GM21390 (cell line): ENCODE measurements around the gene PLCH1.

Experiments
- ATAC-seq: cut with Tn5 transposase; IDR thresholded peaks from one replicate; pipeline ENCODE4 v1.9.1; 2021; ENCODE audit not compliant: unreplicated experiment

The PLCH1 gene, protein sequence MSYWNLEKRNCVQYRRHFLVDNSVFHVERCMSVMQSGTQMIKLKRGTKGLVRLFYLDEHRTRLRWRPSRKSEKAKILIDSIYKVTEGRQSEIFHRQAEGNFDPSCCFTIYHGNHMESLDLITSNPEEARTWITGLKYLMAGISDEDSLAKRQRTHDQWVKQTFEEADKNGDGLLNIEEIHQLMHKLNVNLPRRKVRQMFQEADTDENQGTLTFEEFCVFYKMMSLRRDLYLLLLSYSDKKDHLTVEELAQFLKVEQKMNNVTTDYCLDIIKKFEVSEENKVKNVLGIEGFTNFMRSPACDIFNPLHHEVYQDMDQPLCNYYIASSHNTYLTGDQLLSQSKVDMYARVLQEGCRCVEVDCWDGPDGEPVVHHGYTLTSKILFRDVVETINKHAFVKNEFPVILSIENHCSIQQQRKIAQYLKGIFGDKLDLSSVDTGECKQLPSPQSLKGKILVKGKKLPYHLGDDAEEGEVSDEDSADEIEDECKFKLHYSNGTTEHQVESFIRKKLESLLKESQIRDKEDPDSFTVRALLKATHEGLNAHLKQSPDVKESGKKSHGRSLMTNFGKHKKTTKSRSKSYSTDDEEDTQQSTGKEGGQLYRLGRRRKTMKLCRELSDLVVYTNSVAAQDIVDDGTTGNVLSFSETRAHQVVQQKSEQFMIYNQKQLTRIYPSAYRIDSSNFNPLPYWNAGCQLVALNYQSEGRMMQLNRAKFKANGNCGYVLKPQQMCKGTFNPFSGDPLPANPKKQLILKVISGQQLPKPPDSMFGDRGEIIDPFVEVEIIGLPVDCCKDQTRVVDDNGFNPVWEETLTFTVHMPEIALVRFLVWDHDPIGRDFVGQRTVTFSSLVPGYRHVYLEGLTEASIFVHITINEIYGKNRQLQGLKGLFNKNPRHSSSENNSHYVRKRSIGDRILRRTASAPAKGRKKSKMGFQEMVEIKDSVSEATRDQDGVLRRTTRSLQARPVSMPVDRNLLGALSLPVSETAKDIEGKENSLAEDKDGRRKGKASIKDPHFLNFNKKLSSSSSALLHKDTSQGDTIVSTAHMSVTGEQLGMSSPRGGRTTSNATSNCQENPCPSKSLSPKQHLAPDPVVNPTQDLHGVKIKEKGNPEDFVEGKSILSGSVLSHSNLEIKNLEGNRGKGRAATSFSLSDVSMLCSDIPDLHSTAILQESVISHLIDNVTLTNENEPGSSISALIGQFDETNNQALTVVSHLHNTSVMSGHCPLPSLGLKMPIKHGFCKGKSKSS (N-terminal part only)

DNA sequence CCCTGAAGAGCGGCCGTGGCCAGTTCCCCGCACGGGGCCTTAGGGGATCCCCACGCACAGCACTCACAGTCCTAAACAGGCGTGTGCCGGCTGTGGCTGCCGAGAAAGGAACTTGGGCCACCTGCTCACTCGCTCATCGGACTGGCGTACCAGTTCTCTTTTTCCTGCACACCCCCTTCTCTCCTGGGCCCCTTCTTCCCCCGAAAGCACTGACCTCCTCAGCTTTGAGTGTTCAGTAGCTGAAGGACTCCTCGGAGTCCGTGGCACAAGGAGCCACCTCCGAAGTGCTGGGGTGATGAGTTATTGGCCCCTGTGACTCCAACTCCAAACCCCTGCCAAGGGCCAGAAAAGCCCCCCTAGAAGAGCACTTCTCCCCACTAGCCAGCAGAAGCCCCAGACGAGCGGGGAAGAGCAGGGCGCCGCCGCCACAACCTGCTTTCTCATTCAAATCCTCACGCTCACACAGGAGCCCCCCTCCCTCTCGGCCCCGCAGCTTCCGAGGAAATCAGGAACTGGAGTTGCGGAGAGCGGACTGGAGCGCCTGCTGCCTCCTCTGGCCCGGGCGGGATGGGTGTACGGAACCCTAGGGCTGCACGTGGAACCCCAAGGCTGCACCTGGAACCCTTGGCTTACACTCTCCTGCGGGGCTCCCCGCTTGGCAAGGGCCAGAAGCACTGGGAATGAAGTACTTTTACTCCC is at the start of gene PLCH1:
PLCH1 (minus strand) TSS at position 446 of the 699 bp plus-strand sequence. CDS start 40,847 bp downstream, outside the sequence.
- peak; percentile 49 for ATAC-seq

DNA sequence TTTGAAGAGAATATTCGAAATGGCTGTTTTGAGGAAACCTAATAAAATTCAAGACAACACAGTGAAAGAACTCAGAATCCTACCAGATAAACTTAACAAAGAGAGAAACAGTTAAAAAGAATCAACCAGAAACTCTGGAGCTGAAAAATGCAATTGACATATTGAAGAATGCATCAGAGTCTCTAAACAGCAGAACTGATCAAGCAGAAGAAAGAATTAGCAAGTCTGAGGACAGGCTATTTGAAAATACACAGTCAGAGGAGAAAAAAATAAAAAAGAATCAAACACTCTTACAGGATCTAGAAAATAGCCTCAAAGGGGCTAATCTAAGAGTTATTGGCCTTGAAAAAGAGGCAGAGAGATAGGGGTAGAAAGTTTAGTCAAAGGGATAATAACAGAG is 47.7 kb upstream of the PLCH1 start:
- ATAC-seq: no peak

DNA sequence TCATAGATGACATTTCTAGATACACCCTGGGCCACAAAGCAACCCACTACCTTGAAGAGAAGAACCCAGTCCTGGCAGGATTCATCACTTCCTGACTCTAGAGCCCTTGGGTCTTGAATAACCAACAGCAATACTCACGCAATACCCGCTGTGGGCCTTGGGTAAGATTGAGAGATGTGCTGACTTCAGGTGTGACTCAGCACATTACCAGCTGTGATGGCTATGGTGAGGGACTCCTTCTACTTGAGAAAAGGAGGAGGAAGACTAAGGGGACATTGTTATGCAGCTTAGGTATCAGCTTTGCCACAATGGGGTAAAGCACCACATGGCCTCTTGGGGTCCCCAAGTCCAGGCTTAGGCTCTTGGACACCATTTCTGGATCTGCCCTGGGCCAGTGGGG is 46.3 kb upstream of the PLCH1 start:
- no peak for ATAC-seq

DNA sequence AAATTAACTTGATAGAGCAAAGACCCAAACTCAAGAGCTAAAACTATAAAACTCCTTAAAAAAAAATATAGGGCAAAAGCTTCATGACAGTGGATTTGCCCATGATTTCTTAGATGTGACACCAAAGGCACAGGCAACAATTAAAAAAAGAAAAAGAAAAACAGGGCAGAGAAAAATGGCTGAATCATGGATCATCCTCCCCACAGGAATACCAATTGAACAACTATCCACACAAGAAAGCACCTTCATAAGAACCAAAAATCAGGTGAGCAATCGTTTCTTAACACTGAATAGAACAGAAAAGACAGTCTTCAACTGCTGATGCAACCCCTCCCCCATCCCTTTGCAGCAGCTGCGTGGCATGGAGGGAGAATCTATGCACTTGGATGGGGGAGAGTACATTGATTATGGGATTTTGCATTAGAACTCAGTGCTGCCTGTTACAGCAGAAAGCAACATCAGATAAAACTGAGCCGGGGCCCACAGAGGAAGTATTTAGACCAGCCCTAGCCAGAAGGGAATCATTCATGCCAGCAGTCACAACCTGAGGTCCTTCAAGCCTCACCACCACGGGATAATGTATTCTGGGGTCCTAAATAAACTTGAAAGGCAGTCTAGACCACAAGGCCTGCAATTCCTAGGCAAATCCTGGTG is 45.5 kb upstream of the PLCH1 start:
- ATAC-seq: no peak

DNA sequence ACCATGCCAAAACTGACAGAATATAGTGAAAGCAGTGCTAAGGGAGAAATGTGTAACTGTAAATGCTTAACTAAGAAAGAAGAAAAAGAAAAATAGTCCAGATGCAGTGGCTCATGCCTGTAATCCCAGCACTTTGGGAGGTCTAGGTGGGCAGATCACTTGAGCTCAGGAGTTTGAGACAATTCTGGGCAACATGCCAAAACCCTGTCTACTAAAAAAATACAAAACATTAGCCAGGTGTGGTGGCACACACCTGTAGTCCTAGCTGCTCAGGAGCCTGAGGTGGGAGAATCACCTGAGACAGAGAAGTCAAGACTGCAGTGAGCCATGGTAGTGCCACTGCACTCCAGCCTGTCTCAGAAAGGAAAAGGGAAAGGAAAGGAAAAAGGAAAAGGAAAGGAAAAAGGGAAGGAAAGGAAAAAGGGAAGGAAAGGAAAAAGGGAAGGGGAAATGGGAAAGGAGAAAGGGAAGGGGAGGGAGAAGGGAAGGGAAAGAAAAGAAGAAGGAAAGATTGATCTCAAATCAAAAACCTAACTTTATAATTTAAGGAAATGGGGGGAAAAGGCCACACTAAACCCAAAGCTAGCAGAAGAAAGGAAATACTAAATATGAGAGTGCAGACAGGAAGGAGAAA is 40.9 kb upstream of the PLCH1 start:
- ATAC-seq: no peak

DNA sequence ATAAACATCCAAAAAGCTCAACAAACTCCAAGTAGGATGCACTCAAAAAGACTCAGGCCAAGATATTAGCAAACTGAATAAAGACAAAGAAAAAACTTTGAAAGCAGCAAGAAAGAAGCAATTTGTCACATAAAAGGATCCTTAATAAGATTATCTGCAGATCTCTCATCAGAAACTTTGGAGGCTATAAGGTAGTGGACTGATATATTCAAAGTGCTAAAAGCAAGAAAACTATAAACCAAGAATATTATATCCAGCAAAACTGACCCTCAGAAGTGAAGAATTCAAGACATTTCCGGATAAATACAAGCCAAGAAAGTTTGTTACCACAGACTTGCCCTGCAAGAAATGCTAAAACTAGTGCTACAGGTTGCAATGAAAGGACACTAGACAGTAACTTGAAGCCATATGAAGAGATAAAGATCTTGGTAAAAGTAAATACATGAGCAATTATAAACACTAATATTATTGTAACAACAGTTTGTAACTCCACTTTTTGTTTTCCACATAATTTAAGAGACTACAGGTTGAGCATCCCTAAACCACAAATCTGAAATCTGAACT is 37.6 kb upstream of the PLCH1 start:
- ATAC-seq: no peak

DNA sequence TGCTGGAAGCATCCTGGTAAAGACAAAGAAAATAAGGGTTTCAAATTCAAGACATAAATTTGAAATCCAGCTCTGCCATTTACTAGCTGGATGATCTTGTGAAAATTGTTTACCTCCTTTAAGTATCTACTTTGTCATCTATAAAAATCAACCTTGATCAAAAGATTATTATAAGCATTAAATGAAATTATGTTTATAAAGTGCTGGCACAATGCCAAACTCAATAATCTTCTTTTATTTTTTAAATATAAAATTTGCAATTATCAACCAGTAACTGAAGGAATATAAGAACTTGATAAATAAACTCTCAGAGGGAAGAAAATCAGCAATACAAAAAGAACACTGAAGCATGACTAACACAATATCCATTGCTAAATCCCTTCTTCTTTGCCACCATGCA is 35.4 kb upstream of the PLCH1 start:
- ATAC-seq: no peak

DNA sequence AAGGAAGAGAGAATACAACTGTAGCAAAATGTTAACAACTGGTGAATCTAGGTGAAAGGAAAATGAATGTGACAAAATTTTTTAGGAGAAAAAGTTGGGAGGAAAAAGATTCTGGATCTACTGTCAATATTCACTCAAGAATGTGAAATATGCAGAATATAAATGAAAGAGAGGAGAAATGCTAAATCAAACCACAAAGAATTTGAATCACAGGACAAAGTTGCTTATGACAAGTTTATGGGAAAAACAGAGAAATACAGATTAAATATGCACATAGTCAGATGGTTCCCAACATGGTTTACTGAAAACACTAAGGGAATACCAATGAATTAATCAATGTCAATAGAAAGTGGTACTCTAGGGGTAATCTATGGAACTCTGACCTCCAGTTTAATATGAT is 33.6 kb upstream of the PLCH1 start:
- ATAC-seq: no peak

DNA sequence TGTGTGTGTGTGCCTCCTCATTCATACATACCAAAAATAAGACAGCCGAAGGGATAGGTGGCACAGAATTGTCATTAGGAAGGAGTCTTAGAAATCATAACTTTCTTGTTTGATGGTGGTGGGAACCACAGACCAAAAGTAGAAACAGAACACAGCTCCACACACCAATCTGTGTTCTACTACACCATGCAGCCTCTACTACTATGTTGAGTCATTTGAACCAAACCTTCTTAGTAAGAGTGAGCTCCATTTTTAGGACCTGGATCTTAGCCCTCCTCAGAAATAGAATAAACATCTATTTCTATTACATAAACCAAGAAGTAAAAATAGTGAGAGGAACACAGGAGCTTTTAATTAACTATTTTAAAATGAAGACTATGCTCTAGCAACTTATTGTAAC is 27.9 kb upstream of the PLCH1 start:
- no peak for ATAC-seq

DNA sequence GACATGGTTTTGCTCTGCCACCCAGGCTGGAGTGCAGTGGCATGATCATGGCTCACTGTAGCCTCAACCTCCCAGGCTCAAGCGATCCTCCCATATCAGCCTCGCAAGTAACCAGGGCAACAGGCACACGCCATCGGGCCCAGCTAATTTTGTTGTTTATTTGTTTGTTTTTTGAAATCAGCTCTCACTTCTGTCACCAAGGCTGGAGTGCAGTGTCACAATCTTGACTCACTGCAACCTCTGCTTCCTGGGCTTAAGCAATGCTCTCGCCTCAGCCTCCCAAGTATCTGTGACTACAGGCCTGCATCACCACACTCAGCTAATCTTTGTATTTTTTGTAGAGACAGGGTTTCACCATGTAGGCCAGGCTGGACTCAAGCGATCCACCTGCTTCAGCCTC is 26.3 kb upstream of the PLCH1 start:
- no peak for ATAC-seq

DNA sequence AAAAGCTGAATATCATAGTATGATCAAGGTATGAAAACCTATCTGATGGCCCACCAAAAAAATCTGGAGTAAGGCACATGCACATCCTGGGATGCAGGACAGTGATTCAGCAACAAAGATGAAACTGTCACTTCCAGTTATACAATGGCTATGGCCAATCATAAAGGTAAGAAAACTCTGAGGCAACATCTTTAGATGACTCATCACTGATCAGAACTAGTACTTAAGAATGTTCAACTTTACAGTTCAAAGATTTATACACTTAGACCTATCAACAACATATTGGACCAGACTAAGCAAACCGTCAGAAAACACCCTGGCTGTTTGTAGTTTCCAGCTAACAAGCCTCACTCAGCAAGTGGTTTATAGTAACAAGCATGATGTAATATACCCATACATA is 21.3 kb upstream of the PLCH1 start:
- no peak for ATAC-seq

DNA sequence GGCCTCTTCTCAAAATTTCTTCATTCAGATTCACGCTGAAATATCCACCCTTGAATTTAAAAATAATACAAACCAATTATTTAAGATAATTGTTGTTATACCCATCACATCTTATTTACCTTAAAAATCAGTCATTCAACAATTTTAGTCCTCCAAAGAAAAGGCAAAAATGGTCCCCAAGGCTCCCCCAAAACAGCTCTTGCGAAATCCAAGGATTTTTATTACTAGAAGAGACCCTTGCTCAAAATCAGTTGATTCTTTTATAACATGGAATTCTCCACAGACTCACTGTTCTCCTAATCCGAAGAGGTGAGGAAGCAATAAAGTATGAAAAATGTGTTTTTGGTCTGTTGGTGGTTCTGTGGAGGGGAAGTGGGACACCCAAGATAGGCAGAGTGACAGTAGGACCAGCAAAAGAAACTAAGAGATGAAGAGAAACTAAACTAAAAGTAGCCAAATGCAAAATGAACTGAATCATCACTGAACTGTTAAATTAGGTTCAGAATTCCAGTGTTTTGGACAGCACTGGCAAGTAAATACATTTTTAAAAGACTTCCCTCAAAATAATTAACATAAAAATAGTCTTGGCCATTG is 19.1 kb upstream of the PLCH1 start:
- ATAC-seq: peak; percentile 60

DNA sequence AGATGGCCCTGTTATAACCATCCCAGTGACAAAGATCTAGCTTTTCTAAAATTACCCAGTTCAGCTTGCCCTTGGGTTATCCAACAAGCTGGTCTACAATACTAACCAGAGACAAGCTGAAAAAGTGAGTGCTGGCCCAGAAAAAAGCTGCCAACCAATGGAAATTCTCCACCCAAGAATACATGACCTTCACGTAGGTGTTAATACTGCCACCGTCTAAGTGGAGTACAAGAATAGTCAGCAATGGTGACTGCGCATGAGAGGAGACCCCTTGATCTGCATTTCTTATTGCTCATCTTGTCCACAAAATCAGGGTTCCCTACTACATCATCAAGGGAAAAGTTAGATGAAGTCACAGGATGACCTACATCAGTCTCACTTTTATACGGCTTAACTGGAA is 15.8 kb upstream of the PLCH1 start:
- ATAC-seq: no peak

DNA sequence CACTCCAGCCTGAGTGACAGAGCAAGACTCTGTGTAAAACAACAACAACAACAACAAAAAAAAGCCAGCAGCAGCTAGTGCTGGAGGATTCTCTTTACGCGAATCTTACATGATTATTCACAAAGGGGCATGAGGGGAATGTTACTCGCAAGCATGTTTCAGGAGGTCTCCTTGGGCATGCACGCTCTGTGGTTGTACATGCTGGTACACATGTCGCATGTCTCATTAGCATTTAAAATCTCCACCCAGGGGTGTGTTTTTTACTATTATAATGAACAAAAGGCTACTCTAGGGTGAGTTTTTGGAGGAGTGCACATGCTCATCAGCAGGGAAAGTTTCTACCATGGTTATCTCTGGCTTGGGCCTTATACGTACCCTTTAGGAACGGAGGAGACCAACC is 12.7 kb upstream of the PLCH1 start:
- ATAC-seq: no peak

DNA sequence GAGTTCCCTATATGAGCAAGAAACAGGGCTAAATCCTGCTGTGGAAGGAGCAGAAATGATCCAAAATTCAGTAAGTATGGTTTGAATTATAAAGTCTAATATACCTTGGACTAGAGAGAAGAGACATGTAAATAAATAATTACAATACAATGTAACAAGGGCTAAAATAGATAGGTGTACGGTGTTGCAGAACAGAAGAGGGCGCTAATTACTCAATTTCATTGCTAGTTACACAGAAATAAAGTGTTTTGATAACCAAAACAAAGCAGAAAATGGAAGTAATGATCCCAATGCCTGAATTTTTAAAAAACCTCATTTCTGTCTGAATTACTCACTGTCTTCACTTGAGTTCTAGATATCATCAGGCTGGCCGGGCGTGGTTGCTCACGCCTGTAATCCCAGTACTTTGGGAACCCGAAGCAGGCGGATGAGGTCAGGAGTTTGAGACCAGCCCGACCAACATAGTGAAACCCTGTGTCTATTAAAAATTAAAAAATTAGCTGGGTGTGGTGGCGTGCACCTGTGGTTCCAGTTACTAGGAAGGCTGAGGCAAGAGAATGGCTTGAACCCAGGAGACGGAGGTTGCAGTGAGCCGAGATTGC is 8.3 kb upstream of the PLCH1 start:
- ATAC-seq: no peak

DNA sequence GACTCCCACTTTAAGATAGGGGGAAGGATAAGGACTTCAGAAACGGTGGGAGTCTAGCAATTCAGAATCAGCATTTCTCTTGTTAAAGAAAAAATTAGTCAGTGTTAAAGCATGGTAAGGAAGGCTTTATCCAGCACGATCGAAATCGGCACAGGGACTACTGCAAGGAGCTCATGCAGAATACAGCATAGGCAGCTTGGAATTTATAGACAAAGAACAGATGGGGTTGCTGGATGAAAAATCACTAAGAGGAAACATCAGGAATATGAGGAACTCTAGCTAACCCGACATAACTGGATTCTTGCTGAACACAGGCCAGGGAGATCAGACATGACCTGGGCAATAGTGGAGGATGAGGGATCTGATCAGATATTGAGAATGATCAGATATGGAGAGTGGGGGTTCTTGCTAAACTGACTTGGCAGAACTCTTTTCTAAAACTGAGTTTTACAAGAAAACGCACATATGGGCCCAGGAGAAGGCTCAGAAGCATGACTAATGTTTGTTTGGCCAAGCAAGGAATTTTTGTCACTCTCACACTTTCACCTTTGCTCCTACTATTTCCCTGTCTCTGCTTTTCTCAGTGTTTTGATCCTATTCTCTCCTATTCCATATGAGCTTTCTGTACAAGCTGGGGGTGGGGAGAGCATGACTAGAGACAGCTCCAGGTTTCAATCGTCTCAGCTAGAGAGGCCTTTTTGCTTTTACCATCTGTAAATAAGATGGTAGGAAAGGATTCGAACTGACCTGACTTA is 3.9 kb upstream of the PLCH1 start:
- ATAC-seq: no peak

DNA sequence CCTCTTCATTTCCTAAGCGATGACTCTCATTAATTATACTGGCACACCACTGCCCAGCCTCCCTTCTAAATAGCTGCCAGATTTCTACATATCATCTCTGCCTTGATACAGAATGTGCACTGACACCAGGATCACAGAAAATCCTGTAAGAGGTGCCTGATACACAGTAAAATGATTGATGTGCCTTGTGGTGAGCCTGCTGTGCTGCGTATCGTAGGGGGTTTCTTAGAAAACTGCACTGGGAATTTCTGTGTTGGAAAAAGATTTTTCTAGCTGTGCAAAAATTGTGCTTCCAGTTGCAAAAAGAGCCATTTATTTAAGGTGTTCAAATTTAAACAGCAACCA is 3.0 kb upstream of the PLCH1 start:
- ATAC-seq: no peak

DNA sequence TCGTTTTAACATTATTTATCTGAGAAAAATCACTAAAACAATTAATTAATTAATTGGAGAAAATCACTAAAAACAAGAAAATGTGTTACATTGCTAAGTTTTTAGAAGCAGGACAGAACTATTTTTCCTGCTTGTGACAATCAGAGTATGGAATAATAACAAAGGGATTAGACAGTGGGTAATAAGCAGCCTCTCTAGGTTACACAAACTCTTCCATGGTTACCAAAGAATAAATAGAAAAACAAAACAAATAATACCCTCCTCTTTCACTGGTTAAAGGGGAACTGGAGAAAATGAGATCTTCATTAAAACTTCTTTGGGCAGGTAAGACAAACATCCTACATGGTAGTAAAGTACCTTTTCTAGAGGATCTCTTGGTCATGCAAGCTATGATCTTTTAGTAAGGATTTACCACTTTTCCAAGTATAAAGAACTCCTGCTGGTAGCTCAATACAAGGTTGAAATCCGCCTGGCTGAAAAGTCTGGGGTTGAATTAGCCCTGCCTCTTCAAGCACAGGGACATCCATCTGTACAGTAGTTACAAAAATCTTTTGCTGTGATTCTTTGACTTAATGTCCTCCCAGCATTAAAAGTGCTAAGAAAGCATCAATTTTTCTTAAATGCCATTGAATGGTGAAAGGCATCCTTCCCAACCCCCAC is 2.5 kb upstream of the PLCH1 start:
- ATAC-seq: no peak
